Measurements from ENCODE around the gene SH3RF1.
A peak's percentile ranks its signal among the peaks of the same experiment; 100 is the strongest.

Gene SH3RF1

DNA sequence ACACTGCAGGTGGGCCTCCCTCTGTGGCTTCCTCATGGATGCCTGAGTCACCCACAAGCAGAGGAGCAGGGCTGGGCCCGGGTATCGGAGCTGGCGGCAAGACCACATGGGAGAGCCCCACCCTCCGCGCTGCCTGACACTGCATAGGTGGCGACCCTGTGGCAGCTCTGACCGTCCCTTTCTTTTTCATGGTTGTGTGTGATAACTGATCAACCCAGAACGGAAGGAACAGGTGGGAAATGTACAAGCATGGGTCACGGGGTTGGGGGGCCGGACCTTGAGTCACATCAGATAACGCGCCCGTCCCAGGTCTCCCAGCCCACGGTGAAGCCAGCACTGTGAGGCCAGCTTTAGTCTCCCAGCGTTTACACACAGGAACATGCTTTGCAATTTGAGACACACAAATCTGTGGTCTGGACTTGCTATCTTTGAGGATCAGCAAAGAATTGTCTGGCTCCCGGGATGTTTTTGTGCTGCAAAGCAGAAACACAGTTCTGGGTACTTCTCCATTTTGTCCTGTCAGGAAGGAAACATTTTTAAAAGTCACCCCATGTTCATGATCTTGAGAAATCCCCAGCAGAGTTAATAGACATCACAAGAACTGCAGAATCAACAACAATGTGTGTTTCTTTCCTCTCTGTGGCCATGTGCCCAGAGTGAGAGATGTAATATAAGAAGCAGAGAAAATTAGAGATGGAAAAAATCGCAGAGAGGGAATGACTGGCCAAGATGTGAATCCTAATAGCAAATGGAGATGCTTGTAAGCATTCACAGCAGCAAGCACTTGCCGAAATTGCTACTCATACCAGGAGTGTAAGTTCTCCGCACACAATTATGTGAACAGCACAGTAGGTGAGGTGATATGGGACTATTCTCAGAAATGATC is 190.6 kb downstream of the SH3RF1 start:
- Histone ChIP-seq H3K4me2 (ENCODE audit: low read length) (peak overlapping the region; percentile 51), H3K27ac (ENCODE audit: low read length) (no peak overlapping the region), H3K27me3 (ENCODE audit: low read depth, low read length) (no peaks in the 10 kb centered on the region), H3K4me3 (ENCODE audit: low read length) (peak overlapping the region; percentile 60), H3K4me1 (ENCODE audit: low read length) (peaks cover 9% of the 10 kb centered on the region), H4K20me1 (ENCODE audit: insufficient read depth, low read length) (no peaks in the 10 kb centered on the region), H3K9me3 (ENCODE audit: insufficient read depth, low read length) (no peaks in the 10 kb centered on the region), H3K36me3 (replicated peaks; ENCODE audit: low read depth, low read length) (no peaks in the 10 kb centered on the region), H3K79me2 (ENCODE audit: low read length) (no peaks in the 10 kb centered on the region), H3K9ac (ENCODE audit: low read length) (no peak overlapping the region), H2AFZ (ENCODE audit: low read depth, low read length) (0 out of 2 replicates have a peak overlapping the region, but pooled peaks have one; percentile 2)
- TF ChIP-seq EZH2phosphoT487 (IDR thresholded peaks at IDR 0.05; ENCODE audit: low read depth), result no peak
- TF ChIP-seq, protein P1, sequence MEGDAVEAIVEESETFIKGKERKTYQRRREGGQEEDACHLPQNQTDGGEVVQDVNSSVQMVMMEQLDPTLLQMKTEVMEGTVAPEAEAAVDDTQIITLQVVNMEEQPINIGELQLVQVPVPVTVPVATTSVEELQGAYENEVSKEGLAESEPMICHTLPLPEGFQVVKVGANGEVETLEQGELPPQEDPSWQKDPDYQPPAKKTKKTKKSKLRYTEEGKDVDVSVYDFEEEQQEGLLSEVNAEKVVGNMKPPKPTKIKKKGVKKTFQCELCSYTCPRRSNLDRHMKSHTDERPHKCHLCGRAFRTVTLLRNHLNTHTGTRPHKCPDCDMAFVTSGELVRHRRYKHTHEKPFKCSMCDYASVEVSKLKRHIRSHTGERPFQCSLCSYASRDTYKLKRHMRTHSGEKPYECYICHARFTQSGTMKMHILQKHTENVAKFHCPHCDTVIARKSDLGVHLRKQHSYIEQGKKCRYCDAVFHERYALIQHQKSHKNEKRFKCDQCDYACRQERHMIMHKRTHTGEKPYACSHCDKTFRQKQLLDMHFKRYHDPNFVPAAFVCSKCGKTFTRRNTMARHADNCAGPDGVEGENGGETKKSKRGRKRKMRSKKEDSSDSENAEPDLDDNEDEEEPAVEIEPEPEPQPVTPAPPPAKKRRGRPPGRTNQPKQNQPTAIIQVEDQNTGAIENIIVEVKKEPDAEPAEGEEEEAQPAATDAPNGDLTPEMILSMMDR (IDR thresholded peaks at IDR 0.05; ENCODE audit: low read depth, low read length), result no peak

DNA sequence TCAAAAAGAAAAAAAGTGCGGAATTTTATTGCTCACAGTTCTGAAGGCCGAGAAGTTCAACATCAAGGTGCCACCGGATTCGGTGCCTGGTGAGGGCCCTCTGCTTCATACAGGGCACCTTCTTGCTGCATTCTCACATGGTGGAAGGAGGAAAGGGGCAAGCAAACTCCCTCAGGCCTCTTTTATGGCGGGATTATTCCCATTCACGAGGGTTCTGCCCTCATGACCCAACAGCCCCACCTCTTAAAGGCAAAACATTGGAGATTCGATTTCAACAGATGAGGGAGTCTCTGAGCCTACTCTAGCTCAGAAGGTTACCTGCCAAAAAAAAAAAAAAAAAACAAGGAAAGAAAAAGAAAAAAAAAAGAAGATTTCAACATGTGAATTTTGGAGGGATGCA is 196.6 kb downstream of the SH3RF1 start:
- no peak for TF ChIP-seq EZH2phosphoT487 (IDR thresholded peaks at IDR 0.05; ENCODE audit: low read depth)
- TF ChIP-seq, protein P1 (IDR thresholded peaks at IDR 0.05; ENCODE audit: low read depth, low read length), result no peak
- Histone ChIP-seq H3K4me1 (ENCODE audit: low read length) (no peaks in the 10 kb centered on the region), H3K4me2 (ENCODE audit: low read length) (no peak overlapping the region), H3K9me3 (ENCODE audit: insufficient read depth, low read length) (no peaks in the 10 kb centered on the region), H2AFZ (ENCODE audit: low read depth, low read length) (no peak overlapping the region), H4K20me1 (ENCODE audit: insufficient read depth, low read length) (no peaks in the 10 kb centered on the region), H3K27me3 (ENCODE audit: low read depth, low read length) (peaks cover 19% of the 10 kb centered on the region; the same call in 1 of the 2 replicates), H3K27ac (ENCODE audit: low read length) (no peak overlapping the region), H3K79me2 (ENCODE audit: low read length) (no peaks in the 10 kb centered on the region), H3K9ac (ENCODE audit: low read length) (no peak overlapping the region), H3K4me3 (ENCODE audit: low read length) (no peak overlapping the region), H3K36me3 (replicated peaks; ENCODE audit: low read depth, low read length) (no peaks in the 10 kb centered on the region)

DNA sequence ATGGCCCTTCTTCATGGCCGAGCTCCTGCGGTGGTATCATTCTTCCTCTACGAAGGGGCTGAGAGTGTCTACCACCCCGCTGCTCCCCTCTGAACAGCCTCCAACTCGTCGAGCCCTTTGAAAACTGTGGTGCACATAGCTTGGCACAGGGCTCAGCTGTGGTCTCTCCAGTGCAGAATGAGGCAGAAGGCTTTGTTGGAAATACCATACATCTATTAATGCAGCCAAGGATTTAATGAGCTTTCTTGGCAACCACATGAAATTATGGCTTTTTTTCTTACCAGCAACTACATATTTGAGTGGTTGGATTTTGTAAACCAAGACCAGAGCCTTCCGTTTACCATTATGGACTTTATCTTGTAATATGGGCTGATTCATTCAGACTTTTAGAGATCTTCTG is 199.0 kb downstream of the SH3RF1 start:
- H4K20me1 ChIP-seq (ENCODE audit: insufficient read depth, low read length), result no peaks in the 10 kb centered on the region
- no peak overlapping the region for H3K4me3 ChIP-seq (ENCODE audit: low read length)
- peaks cover 19% of the 10 kb centered on the region; the same call in 1 of the 2 replicates for H3K27me3 ChIP-seq (ENCODE audit: low read depth, low read length)
- no peak overlapping the region for H3K4me2 ChIP-seq (ENCODE audit: low read length)
- no peaks in the 10 kb centered on the region for H3K36me3 ChIP-seq (replicated peaks; ENCODE audit: low read depth, low read length)
- H3K79me2 ChIP-seq (ENCODE audit: low read length), result no peaks in the 10 kb centered on the region
- no peak overlapping the region for H2AFZ ChIP-seq (ENCODE audit: low read depth, low read length)
- H3K9ac ChIP-seq (ENCODE audit: low read length), result no peak overlapping the region
- H3K27ac ChIP-seq (ENCODE audit: low read length), result no peak overlapping the region
- H3K9me3 ChIP-seq (ENCODE audit: insufficient read depth, low read length), result no peaks in the 10 kb centered on the region
- no peak for TF ChIP-seq EZH2phosphoT487 (IDR thresholded peaks at IDR 0.05; ENCODE audit: low read depth)
- TF ChIP-seq, protein P1 (IDR thresholded peaks at IDR 0.05; ENCODE audit: low read depth, low read length), result no peak
- H3K4me1 ChIP-seq (ENCODE audit: low read length), result 0 out of 2 replicates have a peak, but pooled peaks cover 3% of the 10 kb centered on the region

DNA sequence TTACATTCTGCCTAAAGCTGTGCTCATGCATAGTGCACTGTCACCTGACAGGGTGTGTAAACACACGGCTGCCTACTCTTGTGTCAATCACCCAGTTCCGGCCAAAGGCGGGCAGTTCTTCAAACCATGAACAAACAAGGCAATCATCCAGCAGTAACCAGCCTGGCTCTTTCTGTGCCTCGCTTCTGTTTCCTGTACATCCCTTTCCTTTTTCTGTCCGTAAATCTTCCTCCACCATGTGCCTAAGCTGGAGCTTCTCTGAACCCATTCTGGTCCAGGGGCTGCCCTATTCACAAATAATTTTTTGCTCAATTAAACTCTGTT is 199.9 kb downstream of the SH3RF1 start:
- TF ChIP-seq EZH2phosphoT487 (IDR thresholded peaks at IDR 0.05; ENCODE audit: low read depth), result no peak
- no peak overlapping the region for H2AFZ ChIP-seq (ENCODE audit: low read depth, low read length)

More for the DNA sequence above, 199.9 kb downstream of the SH3RF1 start:
- H3K27ac ChIP-seq (ENCODE audit: low read length), result no peak overlapping the region
- H3K4me2 ChIP-seq (ENCODE audit: low read length), result no peak overlapping the region
- H3K9ac ChIP-seq (ENCODE audit: low read length), result no peak overlapping the region
- no peaks in the 10 kb centered on the region for H3K36me3 ChIP-seq (replicated peaks; ENCODE audit: low read depth, low read length)
- peaks cover 19% of the 10 kb centered on the region; the same call in 1 of the 2 replicates for H3K27me3 ChIP-seq (ENCODE audit: low read depth, low read length)
- no peaks in the 10 kb centered on the region for H4K20me1 ChIP-seq (ENCODE audit: insufficient read depth, low read length)
- no peaks in the 10 kb centered on the region for H3K9me3 ChIP-seq (ENCODE audit: insufficient read depth, low read length)
- H3K79me2 ChIP-seq (ENCODE audit: low read length), result no peaks in the 10 kb centered on the region
- H3K4me1 ChIP-seq (ENCODE audit: low read length), result 0 out of 2 replicates have a peak, but pooled peaks cover 3% of the 10 kb centered on the region
- no peak overlapping the region for H3K4me3 ChIP-seq (ENCODE audit: low read length)
